Activated naive CD4-positive, alpha-beta T cell treated with anti-CD3 and anti-CD28 coated beads, Interleukin-2, amount 50 U/mL, for 72 hours (primary cell): ENCODE data around the gene TYROBP. TPM values are rescaled to one million over a fixed set of nuclear protein-coding genes. Genes with fewer than 3 reads are reported as not detected.

Experiments used
- ATAC-seq, 2 donors: fragments of 150-1000 bp; cut with Tn5 transposase; 2 replicates each; pipeline ENCODE4 v1.10.0; 2021; ENCODE audit warnings: mild to moderate bottlenecking in 2 of 2, moderate library complexity in 2 of 2
- DNase-seq, 2 donors: peaks; one replicate each; pipeline ENCODE4 v3.0.0; 2021 to 2022; ENCODE audit warnings: low spot score in 2 of 2
- H3K27ac Mint-ChIP-seq, 2 donors: one replicate each; pipeline ENCODE4 v1.8.0; 2022; ENCODE audit warnings: mild to moderate bottlenecking in 2 of 2, mixed read lengths in 2 of 2
- H3K36me3 Mint-ChIP-seq, 2 donors: one replicate each; pipeline ENCODE4 v1.8.0; 2022; ENCODE audit warnings: mixed read lengths in 2 of 2
- H3K9me3 Mint-ChIP-seq, 2 donors: one replicate each; pipeline ENCODE4 v1.8.0; 2022; ENCODE audit warnings: mixed read lengths in 2 of 2
- total RNA-seq, 2 donors: library from RNA; stranded (reverse); gene quantifications; one replicate each; pipeline ENCODE4 v1.2.3, GENCODE V29; 2022

Gene TYROBP
- total RNA-seq, 2 donors from 2014 or later: 0.75 TPM; not detected in 1

DNA sequence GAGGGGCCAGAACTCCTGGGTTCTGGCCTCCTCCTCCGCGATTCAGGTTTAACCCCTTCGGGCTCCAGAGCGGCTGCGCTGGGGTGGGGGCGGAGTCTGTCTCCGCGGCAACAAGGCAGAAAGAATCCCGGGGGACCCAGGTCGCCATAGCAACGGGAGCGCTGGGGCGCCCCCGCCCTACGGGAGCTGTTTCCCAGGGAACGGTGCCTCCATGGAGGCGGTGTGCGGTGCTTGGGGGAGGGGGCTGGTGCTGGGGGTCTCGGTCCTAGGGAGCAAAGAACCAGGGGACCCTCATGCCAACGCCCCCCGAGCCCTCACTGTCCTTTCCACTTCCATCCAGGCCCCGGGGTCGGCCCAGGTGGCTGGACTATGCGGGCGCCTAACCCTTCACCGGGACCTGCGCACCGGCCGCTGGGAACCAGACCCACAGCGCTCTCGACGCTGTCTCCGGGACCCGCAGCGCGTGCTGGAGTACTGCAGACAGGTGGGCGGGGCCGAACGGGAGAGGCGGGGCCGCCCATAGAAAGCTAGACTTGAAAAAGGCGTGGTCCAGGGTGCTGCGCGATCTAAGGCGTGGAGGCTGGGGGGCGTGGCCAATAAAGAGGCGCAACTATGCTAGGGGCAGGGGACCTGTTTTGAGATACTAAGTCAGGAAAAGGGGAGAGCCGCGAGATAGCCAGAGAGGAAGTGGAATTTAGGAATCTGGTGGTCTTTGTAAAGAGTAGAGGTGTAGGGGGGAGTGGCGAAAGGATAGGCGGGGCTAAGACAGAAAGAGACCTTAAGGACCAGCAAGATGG is 38.6 kb downstream of the TYROBP start:
- peak; percentile 68 to 91 for DNase-seq
- peak overlapping the region in 1 of 2 donors; percentile 1 for H3K27ac Mint-ChIP-seq
- peak; percentile 77 to 92 for ATAC-seq
- no peaks in the 10 kb centered on the region for H3K36me3 Mint-ChIP-seq
- H3K9me3 Mint-ChIP-seq: no peaks in the 10 kb centered on the region

DNA sequence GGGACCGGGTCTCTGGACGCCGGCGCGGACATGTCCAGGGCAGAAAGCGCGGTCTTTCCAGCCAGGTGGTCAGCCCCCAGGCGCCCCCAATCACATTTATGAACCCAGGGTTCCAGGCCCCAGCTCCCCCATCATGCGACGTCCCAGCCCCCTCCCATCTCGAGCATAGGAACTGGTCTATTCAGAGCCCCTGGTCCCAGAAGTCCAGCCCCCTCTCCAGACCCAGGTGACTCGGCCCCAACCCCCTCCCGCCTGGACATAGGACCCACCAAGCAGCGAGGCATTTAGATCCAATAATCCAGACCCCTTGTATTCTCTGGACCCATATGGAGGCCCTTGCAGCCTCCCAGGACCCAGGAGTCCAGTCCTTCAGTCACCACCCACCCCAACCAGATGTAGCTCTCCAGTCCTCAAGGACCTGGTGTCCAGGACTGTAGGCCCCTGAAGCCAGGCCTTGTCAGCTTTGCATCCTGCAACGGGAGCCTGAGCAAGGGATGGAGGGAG is 39.2 kb downstream of the TYROBP start:
- Mint-ChIP-seq H3K36me3 (no peaks in the 10 kb centered on the region), H3K27ac (no peak overlapping the region), H3K9me3 (no peaks in the 10 kb centered on the region)
- DNase-seq (no peak), ATAC-seq (no peak)

DNA sequence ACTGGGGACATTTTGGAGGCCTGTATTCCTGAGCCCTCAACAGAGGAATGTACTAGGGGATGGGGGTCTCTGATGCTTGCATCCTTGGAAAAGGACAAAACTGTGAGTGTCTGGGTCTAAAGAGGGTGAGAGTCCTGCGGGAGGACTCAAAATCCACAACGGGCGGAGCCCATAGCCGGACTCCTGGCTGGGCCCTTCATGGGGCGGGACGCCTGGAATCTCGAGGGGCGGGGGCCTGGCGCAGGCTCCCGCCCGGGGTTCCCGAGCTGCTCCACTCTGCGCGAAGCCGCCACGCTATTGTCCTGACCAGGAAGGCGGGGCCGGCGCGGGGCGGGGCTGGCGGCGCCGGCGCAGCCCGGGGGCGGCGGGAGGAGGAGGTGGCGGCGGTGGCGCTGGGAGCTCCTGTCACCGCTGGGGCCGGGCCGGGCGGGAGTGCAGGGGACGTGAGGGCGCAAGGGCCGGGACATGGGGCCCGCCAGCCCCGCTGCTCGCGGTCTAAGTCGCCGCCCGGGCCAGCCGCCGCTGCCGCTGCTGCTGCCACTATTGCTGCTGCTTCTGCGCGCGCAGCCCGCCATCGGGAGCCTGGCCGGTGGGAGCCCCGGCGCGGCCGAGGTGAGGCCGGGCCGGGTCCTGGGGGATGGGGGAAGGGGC is 39.8 kb downstream of the TYROBP start, which contains the start of gene APLP1:
Gene APLP1 (plus strand): TSS at position 403 of the 651 bp plus-strand sequence. CDS start 63 bp downstream, at position 466.
- Mint-ChIP-seq H3K36me3 (no peaks in the 10 kb centered on the region), H3K9me3 (no peaks in the 10 kb centered on the region), H3K27ac (no peak within 1 kb of the TSS)
- DNase-seq (peak; percentile 62 to 79), ATAC-seq (peak; percentile 68 to 83)

- Mint-ChIP-seq H3K9me3 (no peaks in the 10 kb centered on the region), H3K27ac (no peak overlapping the region), H3K36me3 (peaks cover 0 to 8% of the 10 kb centered on the region in 2 donors)
- no peak for ATAC-seq
- DNase-seq: no peak
These were observed 45.1 kb downstream of the TYROBP start for GRCh38 chr19:35863018-35863417.

DNA sequence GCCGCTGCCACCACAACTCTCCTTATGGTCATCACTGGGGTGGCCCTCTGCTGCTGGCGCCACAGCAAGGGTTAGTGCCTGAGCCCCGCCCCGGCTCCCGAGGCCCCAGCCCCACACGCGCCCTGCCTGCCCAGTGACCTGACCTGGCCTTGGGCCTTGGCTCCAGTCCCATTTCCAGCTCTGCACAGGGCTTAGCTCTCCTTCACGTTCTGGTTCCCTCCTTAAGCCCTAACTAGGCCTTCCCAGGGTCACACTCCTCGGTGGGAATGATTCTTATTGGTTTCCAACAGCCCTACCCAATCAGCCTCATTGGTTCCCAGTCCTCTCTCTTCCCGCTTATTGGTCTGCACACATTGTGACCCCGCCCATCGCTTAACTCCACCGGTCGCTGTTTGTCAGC is 45.6 kb downstream of the TYROBP start:
- no peaks in the 10 kb centered on the region for H3K9me3 Mint-ChIP-seq
- DNase-seq: no peak
- no peak overlapping the region for H3K27ac Mint-ChIP-seq
- H3K36me3 Mint-ChIP-seq: peaks cover 0 to 8% of the 10 kb centered on the region in 2 donors
- ATAC-seq: no peak

GRCh38 chr19:35861640-35862160 is 46.4 kb downstream of the TYROBP start:
- DNase-seq (no peak), ATAC-seq (no peak)
- Mint-ChIP-seq H3K9me3 (no peaks in the 10 kb centered on the region), H3K36me3 (peaks cover 0 to 8% of the 10 kb centered on the region in 2 donors), H3K27ac (no peak overlapping the region)

GRCh38 chr19:35860818-35861639 is 47.1 kb downstream of the TYROBP start:
- Mint-ChIP-seq H3K9me3 (no peaks in the 10 kb centered on the region), H3K27ac (no peak overlapping the region), H3K36me3 (peaks cover 0 to 8% of the 10 kb centered on the region in 2 donors)
- ATAC-seq (peak in 1 of 2 donors; percentile 26), DNase-seq (no peak)

GRCh38 chr19:35860436-35860817 is 47.7 kb downstream of the TYROBP start:
- ATAC-seq (no peak), DNase-seq (no peak)
- Mint-ChIP-seq H3K9me3 (no peaks in the 10 kb centered on the region), H3K36me3 (peaks cover 0 to 8% of the 10 kb centered on the region in 2 donors), H3K27ac (no peak overlapping the region)

- ATAC-seq (no peak), DNase-seq (no peak)
- Mint-ChIP-seq H3K9me3 (no peaks in the 10 kb centered on the region), H3K27ac (no peak overlapping the region), H3K36me3 (peaks cover 0 to 8% of the 10 kb centered on the region in 2 donors)
These were observed 48.7 kb downstream of the TYROBP start for GRCh38 chr19:35859414-35859813.

- DNase-seq: no peak
- no peaks in the 10 kb centered on the region for H3K9me3 Mint-ChIP-seq
- peaks cover 0 to 8% of the 10 kb centered on the region in 2 donors for H3K36me3 Mint-ChIP-seq
- no peak overlapping the region for H3K27ac Mint-ChIP-seq
- no peak for ATAC-seq
These were observed 49.8 kb downstream of the TYROBP start for GRCh38 chr19:35858311-35858710.

DNA sequence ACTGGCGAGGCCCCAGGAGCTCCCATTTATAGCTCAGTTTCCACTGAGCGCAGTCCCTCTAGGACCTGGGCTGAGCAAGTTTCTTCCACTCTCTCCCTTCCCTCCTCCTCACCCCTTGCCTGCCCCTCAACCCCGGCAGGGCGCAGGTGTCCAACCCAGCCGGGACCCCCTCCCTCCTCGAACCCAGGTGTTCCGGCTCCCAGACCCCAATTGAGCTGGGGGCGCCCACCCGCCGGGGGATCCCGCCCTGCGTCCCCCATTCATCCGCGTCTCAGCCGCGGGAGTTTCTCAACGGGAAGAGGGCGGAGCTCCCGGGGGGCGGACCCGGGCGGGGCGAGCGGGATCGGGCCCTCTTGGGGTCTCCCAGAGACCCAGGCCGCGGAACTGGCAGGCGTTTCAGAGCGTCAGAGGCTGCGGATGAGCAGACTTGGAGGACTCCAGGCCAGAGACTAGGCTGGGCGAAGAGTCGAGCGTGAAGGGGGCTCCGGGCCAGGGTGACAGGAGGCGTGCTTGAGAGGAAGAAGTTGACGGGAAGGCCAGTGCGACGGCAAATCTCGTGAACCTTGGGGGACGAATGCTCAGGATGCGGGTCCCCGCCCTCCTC is 51.4 kb downstream of the TYROBP start, which contains the start of gene KIRREL2:
Gene KIRREL2 (plus strand): TSS at position 366 of the 604 bp plus-strand sequence. CDS start 209 bp downstream, at position 575.
- DNase-seq: peak in 1 of 2 donors; percentile 56
- H3K36me3 Mint-ChIP-seq: peaks cover 0 to 8% of the 10 kb centered on the region in 2 donors
- peak; percentile 67 to 82 for ATAC-seq
- no peaks in the 10 kb centered on the region for H3K9me3 Mint-ChIP-seq
- no peak within 1 kb of the TSS for H3K27ac Mint-ChIP-seq

Other genes with a start within 250 kb of the TYROBP start
- 1 to 10 TPM in 1 of 2 donors, not detected in 1; 4.4 TPM for gene UPK1A, start 241.8 kb downstream of the TYROBP start, total RNA-seq
- gene ZBTB32, start 203.7 kb downstream of the TYROBP start, total RNA-seq: 100 to 1,000 TPM; 181 to 198 TPM
- gene KMT2B, start 190.3 kb downstream of the TYROBP start, total RNA-seq: 100 to 1,000 TPM in 1 of 2 donors, 10 to 100 TPM in 1; 54.6 to 200 TPM
- gene IGFLR1, start 165.8 kb downstream of the TYROBP start, total RNA-seq: 100 to 1,000 TPM in 1 of 2 donors, 10 to 100 TPM in 1; 74.6 to 245 TPM
- gene U2AF1L4, start 162.9 kb downstream of the TYROBP start, total RNA-seq: 10 to 100 TPM; 33.8 to 69.0 TPM
- gene PSENEN, start 162.6 kb downstream of the TYROBP start, total RNA-seq: 10 to 100 TPM; 43.2 to 49.4 TPM
- gene LIN37, start 159.7 kb downstream of the TYROBP start, total RNA-seq: 10 to 100 TPM; 11.2 to 25.0 TPM
- gene HSPB6, start 151.3 kb downstream of the TYROBP start, total RNA-seq: under 1 TPM; 0.32 to 0.99 TPM
- gene PROSER3, start 150.1 kb downstream of the TYROBP start, total RNA-seq: 10 to 100 TPM; 28.3 to 49.4 TPM
- 100 to 1,000 TPM in 1 of 2 donors, 10 to 100 TPM in 1; 38.7 to 106 TPM for gene ARHGAP33, start 132.7 kb downstream of the TYROBP start, total RNA-seq
- not detected for gene PRODH2, start 95.5 kb downstream of the TYROBP start, total RNA-seq
- under 1 TPM in 1 of 2 donors, not detected in 1; 0.10 TPM for gene NPHS1, start 55.8 kb downstream of the TYROBP start, total RNA-seq
- gene KIRREL2, start 51.4 kb downstream of the TYROBP start, total RNA-seq: 1 to 10 TPM; 1.2 to 3.3 TPM
- 1 to 10 TPM; 2.9 to 9.3 TPM for gene APLP1, start 39.7 kb downstream of the TYROBP start, total RNA-seq
- 100 to 1,000 TPM in 1 of 2 donors, 10 to 100 TPM in 1; 58.9 to 144 TPM for gene NFKBID, start 7.8 kb downstream of the TYROBP start, total RNA-seq
- gene HCST, start 5.8 kb downstream of the TYROBP start, total RNA-seq: 10 to 100 TPM; 40.0 to 48.5 TPM
- 10 to 100 TPM in 1 of 2 donors, 1 to 10 TPM in 1; 6.4 to 10.1 TPM for gene LRFN3, start 28.1 kb upstream of the TYROBP start, total RNA-seq
- 10 to 100 TPM; 23.0 to 24.7 TPM for gene SDHAF1, start 86.9 kb upstream of the TYROBP start, total RNA-seq
- 1 to 10 TPM; 1.8 to 2.6 TPM for gene SYNE4, start 100.5 kb upstream of the TYROBP start, total RNA-seq
- 10 to 100 TPM; 50.4 to 74.0 TPM for gene ALKBH6, start 105.9 kb upstream of the TYROBP start, total RNA-seq
- gene CLIP3, start 124.6 kb upstream of the TYROBP start, total RNA-seq: under 1 TPM; 0.66 to 0.96 TPM
- 1 to 10 TPM; 3.5 to 4.1 TPM for gene THAP8, start 146.0 kb upstream of the TYROBP start, total RNA-seq
- gene WDR62, start 146.6 kb upstream of the TYROBP start, total RNA-seq: 10 to 100 TPM; 17.5 to 84.0 TPM
- gene OVOL3, start 202.8 kb upstream of the TYROBP start, total RNA-seq: not detected
- 10 to 100 TPM; 39.1 to 66.3 TPM for gene POLR2I, start 206.6 kb upstream of the TYROBP start, total RNA-seq
- gene TBCB, start 207.2 kb upstream of the TYROBP start, total RNA-seq: 100 to 1,000 TPM in 1 of 2 donors, 10 to 100 TPM in 1; 94.4 to 107 TPM
- 100 to 1,000 TPM; 234 to 377 TPM for gene CAPNS1, start 231.8 kb upstream of the TYROBP start, total RNA-seq
- gene COX7A1, start 244.2 kb upstream of the TYROBP start, total RNA-seq: not detected